HCT116 (cell line): ENCODE results near the gene SAG. TPM values are rescaled to one million over a fixed set of nuclear protein-coding genes. Genes with fewer than 3 reads are reported as not detected.

ENCODE experiments used
- ATAC-seq: fragments of 200-7000 bp; cut with Tn5 transposase; 2 replicates; pipeline ENCODE4 v1.9.1; 2020; ENCODE audit warnings: mild to moderate bottlenecking, moderate library complexity
- BruUV-seq: library from RNA; stranded (reverse); fragments of 400-500 nt; replicated peaks from 2 replicates; lab custom pipeline; 2021; lab: Mats Ljungman, UMichigan
- CTCF ChIA-PET: fragments of 300-600 bp; sonication (Branson Sonifier 250); formaldehyde crosslinking; loops from one replicate; lab custom pipeline; 2021; ENCODE audit warnings: antibody characterized with exemption; lab: Charles Lee
- POLR2A ChIA-PET: fragments of 300-600, 350-600 bp; sonication (Branson Sonifier 250); formaldehyde crosslinking; loops from one replicate; lab custom pipeline; 2021; ENCODE audit warnings: antibody characterized with exemption; lab: Charles Lee
- RAD21 ChIA-PET, 2 experiments: fragments of 300-600 bp; sonication (Branson Sonifier 250); formaldehyde crosslinking; loops; one replicate each; lab custom pipeline; 2023; ENCODE audit warnings: low total read pairs in 2 of 2; ENCODE audit not compliant: uncharacterized antibody in 2 of 2, unreplicated experiment in 2 of 2, low non-redundant PET in 1 of 2; lab: Charles Lee
- DNase-seq: peaks from one replicate; pipeline ENCODE4 v3.0.0-alpha.2; 2010; ENCODE audit warnings: low read depth, low spot score
- H2AFZ ChIP-seq: fragments of 200-600 bp; shearing (Covaris generic), sonication (generic); 2 replicates; pipeline ENCODE4 v1.6.1; 2017; ENCODE audit warnings: low read depth, mixed run types, mixed read lengths, antibody characterized with exemption, low read length; ENCODE audit not compliant: poor library complexity, severe bottlenecking
- H3K27ac ChIP-seq: 2 replicates; pipeline ENCODE4 v1.5.1; 2012; ENCODE audit warnings: low read depth, low read length
- H3K27me3 ChIP-seq: fragments of 200-600 bp; sonication (generic); 2 replicates; pipeline ENCODE4 v1.6.1; 2016; ENCODE audit warnings: mixed run types, low read length, mixed read lengths; ENCODE audit not compliant: insufficient read depth
- H3K36me3 ChIP-seq, 2 experiments: fragments of 200-500 bp in 1 of 2; fragments of 200-600 bp in 1 of 2; sonication (Bioruptor generic) in 1 of 2; sonication (generic) in 1 of 2; 2 replicates each; pipeline versions ENCODE4 v1.5.1 to v1.6.1; 2014 to 2016; ENCODE audit warnings: low read length in 2 of 2, inconsistent platforms in 1 of 2, mixed read lengths in 1 of 2, mixed run types in 1 of 2; ENCODE audit not compliant: insufficient read depth in 2 of 2, control insufficient read depth in 1 of 2
- H3K4me1 ChIP-seq, 2 experiments: fragments of 200-600 bp in 1 of 2; sonication (generic) in 1 of 2; 2 replicates each; pipeline versions ENCODE4 v1.5.1 to v1.6.1; 2012 to 2017; ENCODE audit warnings: low read length in 2 of 2, inconsistent platforms in 1 of 2, mild to moderate bottlenecking in 1 of 2, mixed read lengths in 1 of 2, mixed run types in 1 of 2, moderate library complexity in 1 of 2; ENCODE audit not compliant: insufficient read depth in 2 of 2, control insufficient read depth in 1 of 2
- H3K4me2 ChIP-seq: fragments of 200-600 bp; sonication (generic); 2 replicates; pipeline ENCODE4 v1.6.1; 2017; ENCODE audit warnings: mixed run types, low read length, mixed read lengths
- H3K4me3 ChIP-seq, 2 experiments: fragments of 200-600 bp in 1 of 2; sonication (generic) in 1 of 2; replicated peaks in 1 of 2; 2 replicates each; pipeline ENCODE4 v1.5.1; 2011 to 2016; ENCODE audit warnings: low read length in 2 of 2, control low read depth in 1 of 2, low read depth in 1 of 2, mild to moderate bottlenecking in 1 of 2, mixed read lengths in 1 of 2, mixed run types in 1 of 2
- H3K79me2 ChIP-seq: fragments of 200-600 bp; sonication (generic); 2 replicates; pipeline ENCODE4 v1.6.1; 2017; ENCODE audit warnings: mild to moderate bottlenecking, mixed run types, low read length, moderate library complexity, mixed read lengths; ENCODE audit not compliant: insufficient read depth
- H3K9ac ChIP-seq: fragments of 200-600 bp; sonication (generic); 2 replicates; pipeline ENCODE4 v1.6.1; 2016; ENCODE audit warnings: low read length, mixed read lengths
- H3K9me2 ChIP-seq: fragments of 200-600 bp; sonication (generic), shearing (Covaris generic); 2 replicates; pipeline ENCODE4 v1.6.1; 2017; ENCODE audit warnings: mixed run types, mild to moderate bottlenecking, moderate library complexity; ENCODE audit not compliant: insufficient read depth
- H3K9me3 ChIP-seq, 2 experiments: fragments of 200-500 bp in 1 of 2; fragments of 200-600 bp in 1 of 2; sonication (Bioruptor generic) in 1 of 2; sonication (generic) in 1 of 2; 2 replicates each; pipeline ENCODE4 v1.6.1; 2014 to 2017; ENCODE audit warnings: low read length in 2 of 2, mixed read lengths in 2 of 2, inconsistent platforms in 1 of 2, low read depth in 1 of 2, mild to moderate bottlenecking in 1 of 2, mixed run types in 1 of 2, moderate library complexity in 1 of 2; ENCODE audit not compliant: control insufficient read depth in 1 of 2, insufficient read depth in 1 of 2
- H4K20me1 ChIP-seq: fragments of 200-600 bp; sonication (generic), shearing (Covaris generic); 2 replicates; pipeline ENCODE4 v1.6.1; 2017; ENCODE audit warnings: mixed run types, mild to moderate bottlenecking, moderate library complexity; ENCODE audit not compliant: insufficient read depth
- CEBPB ChIP-seq: IDR thresholded peaks from 2 replicates; pipeline ENCODE4 v1.6.1; 2012; ENCODE audit warnings: low read depth
- EGR1 ChIP-seq: IDR thresholded peaks from 2 replicates; pipeline ENCODE4 v1.6.1; 2012; ENCODE audit warnings: low read depth
- RAD21 ChIP-seq: IDR thresholded peaks from 2 replicates; pipeline ENCODE4 v1.6.1; 2012; ENCODE audit warnings: low read depth, mild to moderate bottlenecking
- REST ChIP-seq: IDR thresholded peaks from 2 replicates; pipeline ENCODE4 v1.6.1; 2012; ENCODE audit warnings: low read depth
- SP1 ChIP-seq: IDR thresholded peaks from 2 replicates; pipeline ENCODE4 v1.6.1; 2012; ENCODE audit warnings: low read depth
- TCF7L2 ChIP-seq: IDR thresholded peaks from 2 replicates; pipeline ENCODE4 v1.7.0; 2011; ENCODE audit warnings: borderline replicate concordance, inconsistent platforms; ENCODE audit not compliant: insufficient read depth, insufficient read length; ENCODE audit errors: extremely low read depth
- YY1 ChIP-seq: IDR thresholded peaks from 2 replicates; pipeline ENCODE4 v1.6.1; 2011; ENCODE audit warnings: low read length, low read depth, moderate library complexity, mild to moderate bottlenecking; ENCODE audit not compliant: insufficient replicate concordance; ENCODE audit errors: extremely low read depth
- ZFX ChIP-seq: fragments of 450-650 bp; IDR thresholded peaks from 2 replicates; pipeline ENCODE4 v1.6.1; 2017
- intact Hi-C: fragments of 100-400 bp; cut with micrococcal nuclease; formaldehyde crosslinking; loops from 2 replicates; pipeline ENCODE4 v1.10.0; 2022
- total RNA-seq: library from RNA; stranded (reverse); gene quantifications from one replicate; pipeline ENCODE4 v1.2.1, GENCODE V29; 2021; ENCODE audit not compliant: unreplicated experiment
- TF ChIP-seq, protein P1 (sequence below): IDR thresholded peaks from 2 replicates; pipeline ENCODE4 v1.6.1; 2012
- TF ChIP-seq, protein P2 (sequence below), 3 experiments: fragments of 200-600 bp in 1 of 3; sonication (generic) in 1 of 3; IDR thresholded peaks in 2 of 3; conservative IDR thresholded peaks in 1 of 3; 2 replicates each; pipeline ENCODE4 v1.5.1; 2012 to 2017; ENCODE audit warnings: low read depth in 2 of 3, low read length in 2 of 3, antibody characterized with exemption in 1 of 3, borderline replicate concordance in 1 of 3, control low read depth in 1 of 3, mild to moderate bottlenecking in 1 of 3, mixed read lengths in 1 of 3, mixed run types in 1 of 3, moderate library complexity in 1 of 3; ENCODE audit not compliant: insufficient read depth in 1 of 3

Gene SAG
- total RNA-seq, 1 experiment from 2014 or later = not detected

- no peak for TF ChIP-seq TCF7L2
- TF ChIP-seq, protein P1, sequence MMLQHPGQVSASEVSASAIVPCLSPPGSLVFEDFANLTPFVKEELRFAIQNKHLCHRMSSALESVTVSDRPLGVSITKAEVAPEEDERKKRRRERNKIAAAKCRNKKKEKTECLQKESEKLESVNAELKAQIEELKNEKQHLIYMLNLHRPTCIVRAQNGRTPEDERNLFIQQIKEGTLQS = no peak
Observed at GRCh38 chr2:233389601-233390125, 82.0 kb downstream of the SAG start (continued).

- ChIA-PET RAD21 (no interaction called here), CTCF (no interaction called here), POLR2A (no interaction called here)
- H3K4me3 ChIP-seq = no peak overlapping the region
- peaks cover 9% of the 10 kb centered on the region; the same call in 1 of the 2 replicates for H3K79me2 ChIP-seq
- no peaks in the 10 kb centered on the region for H3K27me3 ChIP-seq
- H3K36me3 ChIP-seq = peaks cover 0 to 4% of the 10 kb centered on the region in 2 experiments; a peak in 1 of 4 replicates
- no TSS peak for BruUV-seq
- no peak for TF ChIP-seq YY1
- TF ChIP-seq CEBPB = no peak
- no peak for TF ChIP-seq REST
- TF ChIP-seq SP1 = no peak
- no peak for TF ChIP-seq RAD21
- no peak for TF ChIP-seq ZFX
- TF ChIP-seq, protein P2, sequence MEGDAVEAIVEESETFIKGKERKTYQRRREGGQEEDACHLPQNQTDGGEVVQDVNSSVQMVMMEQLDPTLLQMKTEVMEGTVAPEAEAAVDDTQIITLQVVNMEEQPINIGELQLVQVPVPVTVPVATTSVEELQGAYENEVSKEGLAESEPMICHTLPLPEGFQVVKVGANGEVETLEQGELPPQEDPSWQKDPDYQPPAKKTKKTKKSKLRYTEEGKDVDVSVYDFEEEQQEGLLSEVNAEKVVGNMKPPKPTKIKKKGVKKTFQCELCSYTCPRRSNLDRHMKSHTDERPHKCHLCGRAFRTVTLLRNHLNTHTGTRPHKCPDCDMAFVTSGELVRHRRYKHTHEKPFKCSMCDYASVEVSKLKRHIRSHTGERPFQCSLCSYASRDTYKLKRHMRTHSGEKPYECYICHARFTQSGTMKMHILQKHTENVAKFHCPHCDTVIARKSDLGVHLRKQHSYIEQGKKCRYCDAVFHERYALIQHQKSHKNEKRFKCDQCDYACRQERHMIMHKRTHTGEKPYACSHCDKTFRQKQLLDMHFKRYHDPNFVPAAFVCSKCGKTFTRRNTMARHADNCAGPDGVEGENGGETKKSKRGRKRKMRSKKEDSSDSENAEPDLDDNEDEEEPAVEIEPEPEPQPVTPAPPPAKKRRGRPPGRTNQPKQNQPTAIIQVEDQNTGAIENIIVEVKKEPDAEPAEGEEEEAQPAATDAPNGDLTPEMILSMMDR (IDR thresholded peaks at IDR 0.05 in 2 of 3, conservative IDR thresholded peaks at IDR 0.05 in 1 of 3; ENCODE audit: borderline replicate concordance in 1 of 3, insufficient read depth in 1 of 3, low read depth in 2 of 3, low read length in 2 of 3) = no peak
- TF ChIP-seq EGR1 = no peak
- TF ChIP-seq, protein P1 = no peak
- intact Hi-C loops = no loop called here
- H3K9ac ChIP-seq = no peak overlapping the region
- ATAC-seq = no peak
- no peaks in the 10 kb centered on the region for H3K9me2 ChIP-seq
- no peak overlapping the region for H3K27ac ChIP-seq
- DNase-seq = no peak
- no peaks in the 10 kb centered on the region for H3K9me3 ChIP-seq
- H3K4me2 ChIP-seq = no peak overlapping the region
- H4K20me1 ChIP-seq = 0 out of 2 replicates have a peak, but pooled peaks cover 4% of the 10 kb centered on the region
- H3K4me1 ChIP-seq = no peaks in the 10 kb centered on the region
- H2AFZ ChIP-seq = no peak overlapping the region
Observed at GRCh38 chr2:233395687-233396086, 88.1 kb downstream of the SAG start.
